Cardiac muscle cell (in vitro differentiated cells and primary cell): ENCODE results near the gene RGS7BP. TPM values are rescaled to one million over a fixed set of nuclear protein-coding genes. Genes with fewer than 3 reads are reported as not detected.

Experiments
- DNase-seq, 2 donors: peaks; one replicate each; pipeline versions ENCODE4 v3.0.0 to v3.0.0-alpha.2; 2010 to 2017; ENCODE audit warnings: low read depth in 1 of 2, low spot score in 1 of 2
- H3K27ac ChIP-seq: fragments of 200-600 bp; sonication (generic); 2 replicates; pipeline ENCODE4 v1.5.1; 2016
- H3K27me3 ChIP-seq: fragments of 200-600 bp; sonication (generic); 2 replicates; pipeline ENCODE4 v1.6.0; 2016; ENCODE audit warnings: control low read depth
- H3K36me3 ChIP-seq: fragments of 200-600 bp; sonication (generic); 2 replicates; pipeline ENCODE4 v1.5.1; 2016; ENCODE audit warnings: control low read depth
- H3K4me1 ChIP-seq: fragments of 200-600 bp; sonication (generic); 2 replicates; pipeline ENCODE4 v1.8.1; 2017; ENCODE audit warnings: low read depth, mild to moderate bottlenecking, mixed run types
- H3K4me3 ChIP-seq: fragments of 200-600 bp; sonication (generic); 2 replicates; pipeline ENCODE4 v1.5.1; 2016; ENCODE audit warnings: mild to moderate bottlenecking
- H3K9me3 ChIP-seq: fragments of 200-600 bp; sonication (generic); 2 replicates; pipeline ENCODE4 v1.5.1; 2017; ENCODE audit warnings: low read depth, mild to moderate bottlenecking, control low read depth
- polyA plus RNA-seq: library from polyadenylated mRNA; unstranded; fragments of >200 nt; fragmentation: Nextera tagmentation; extraction: Ambion mirVana; gene quantifications from 2 replicates; pipeline ENCODE4 v1.2.1, GENCODE V29; 2016
- total RNA-seq: library from RNA; depleted of rRNA; stranded (reverse); fragments of >200 nt; gene quantifications from 2 replicates; pipeline ENCODE4 v1.2.3, GENCODE V29; 2016
- TF ChIP-seq, protein P1 (sequence below): IDR thresholded peaks from 2 replicates; pipeline ENCODE4 v1.5.1; 2012; ENCODE audit warnings: low read depth, mild to moderate bottlenecking, low read length

Gene RGS7BP
- total and polyA plus RNA-seq, 2 experiments from 2014 or later: 0.45 TPM; not detected in 1

DNA sequence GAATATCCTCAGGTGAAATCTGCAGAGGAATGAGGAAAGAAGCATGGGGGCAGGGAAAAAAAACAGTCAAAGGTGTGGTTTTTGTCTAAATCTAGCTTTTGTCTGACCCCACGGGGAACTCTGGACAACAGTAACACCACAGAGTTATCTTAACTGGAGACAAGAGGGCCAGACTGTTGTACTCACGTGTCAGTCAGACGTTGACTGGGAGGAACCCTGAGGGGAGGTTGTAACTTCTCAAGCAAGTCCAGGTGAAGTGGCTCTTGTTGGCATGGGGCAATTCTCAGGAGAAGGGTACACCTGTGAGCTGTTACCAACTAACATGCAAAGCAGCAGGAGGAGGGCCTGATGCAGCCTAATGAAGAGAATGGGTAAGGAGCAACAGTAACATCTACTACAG lies 140.4 kb downstream of the RGS7BP start:
- Histone ChIP-seq H3K27me3 (no peaks in the 10 kb centered on the region), H3K9me3 (no peaks in the 10 kb centered on the region), H3K4me3 (no peak overlapping the region), H3K27ac (no peak overlapping the region), H3K36me3 (no peaks in the 10 kb centered on the region), H3K4me1 (no peaks in the 10 kb centered on the region)
- TF ChIP-seq, protein P1, sequence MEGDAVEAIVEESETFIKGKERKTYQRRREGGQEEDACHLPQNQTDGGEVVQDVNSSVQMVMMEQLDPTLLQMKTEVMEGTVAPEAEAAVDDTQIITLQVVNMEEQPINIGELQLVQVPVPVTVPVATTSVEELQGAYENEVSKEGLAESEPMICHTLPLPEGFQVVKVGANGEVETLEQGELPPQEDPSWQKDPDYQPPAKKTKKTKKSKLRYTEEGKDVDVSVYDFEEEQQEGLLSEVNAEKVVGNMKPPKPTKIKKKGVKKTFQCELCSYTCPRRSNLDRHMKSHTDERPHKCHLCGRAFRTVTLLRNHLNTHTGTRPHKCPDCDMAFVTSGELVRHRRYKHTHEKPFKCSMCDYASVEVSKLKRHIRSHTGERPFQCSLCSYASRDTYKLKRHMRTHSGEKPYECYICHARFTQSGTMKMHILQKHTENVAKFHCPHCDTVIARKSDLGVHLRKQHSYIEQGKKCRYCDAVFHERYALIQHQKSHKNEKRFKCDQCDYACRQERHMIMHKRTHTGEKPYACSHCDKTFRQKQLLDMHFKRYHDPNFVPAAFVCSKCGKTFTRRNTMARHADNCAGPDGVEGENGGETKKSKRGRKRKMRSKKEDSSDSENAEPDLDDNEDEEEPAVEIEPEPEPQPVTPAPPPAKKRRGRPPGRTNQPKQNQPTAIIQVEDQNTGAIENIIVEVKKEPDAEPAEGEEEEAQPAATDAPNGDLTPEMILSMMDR: no peak
- DNase-seq: no peak

DNA sequence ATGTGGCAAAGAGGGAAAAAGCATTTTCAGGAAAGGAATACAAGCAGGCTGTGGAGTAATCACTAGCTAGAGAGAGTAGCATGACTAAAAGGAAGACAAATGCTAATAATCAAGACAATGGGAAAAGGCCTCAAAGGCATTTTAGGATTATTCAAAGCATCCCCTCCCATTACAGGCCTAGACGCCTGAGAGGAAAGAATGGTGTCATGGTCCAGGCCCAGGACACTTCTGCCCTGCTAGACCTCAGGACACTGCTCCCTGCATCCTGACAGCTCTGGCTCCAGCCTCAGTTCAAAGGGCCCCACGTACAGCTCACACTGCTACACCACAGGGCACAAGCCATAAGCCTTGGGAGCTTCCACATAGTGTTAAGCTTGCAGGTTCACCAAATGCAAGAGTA lies 143.7 kb downstream of the RGS7BP start:
- no peaks in the 10 kb centered on the region for H3K36me3 ChIP-seq
- DNase-seq: no peak
- TF ChIP-seq, protein P1: no peak
- no peaks in the 10 kb centered on the region for H3K9me3 ChIP-seq
- no peaks in the 10 kb centered on the region for H3K4me1 ChIP-seq
- no peak overlapping the region for H3K4me3 ChIP-seq
- no peak overlapping the region for H3K27ac ChIP-seq
- H3K27me3 ChIP-seq: no peaks in the 10 kb centered on the region

DNA sequence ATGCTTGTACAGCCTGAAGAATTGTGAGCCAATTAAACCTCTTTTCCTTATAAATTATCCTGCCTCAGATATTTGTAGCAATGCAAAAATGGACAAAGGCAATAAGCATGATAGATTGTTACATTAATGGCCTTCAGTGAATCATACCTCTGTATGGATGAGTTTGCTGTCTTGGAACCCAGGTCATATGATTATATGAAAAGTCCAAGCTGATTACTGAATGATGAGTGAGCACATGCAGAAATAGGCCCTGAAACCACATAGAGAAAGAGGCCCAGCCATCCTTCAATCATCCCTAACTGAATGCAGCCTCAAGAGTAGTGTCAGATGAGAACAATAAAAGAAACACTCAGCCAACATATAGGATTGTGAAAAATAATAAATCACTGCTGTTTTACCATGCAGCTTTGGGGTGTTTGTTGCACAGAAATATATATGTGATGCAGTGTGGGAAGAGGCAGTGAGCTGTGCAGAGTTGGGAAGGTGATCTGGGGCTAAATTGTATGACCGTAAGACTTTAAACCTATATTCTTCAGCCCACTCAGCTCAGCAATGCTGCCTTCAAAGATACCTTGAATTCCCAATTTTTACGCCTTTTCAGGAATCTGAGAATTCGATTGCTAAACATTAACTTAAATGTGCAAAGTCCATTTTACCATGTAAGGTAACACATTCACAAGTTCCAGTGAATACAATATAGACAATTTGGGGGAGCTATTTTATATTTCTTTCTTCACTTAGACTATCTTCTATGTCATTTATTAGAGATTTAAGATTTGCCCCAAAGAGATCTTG lies 148.1 kb downstream of the RGS7BP start:
- H3K4me1 ChIP-seq: no peaks in the 10 kb centered on the region
- no peak overlapping the region for H3K4me3 ChIP-seq
- no peaks in the 10 kb centered on the region for H3K36me3 ChIP-seq
- no peaks in the 10 kb centered on the region for H3K9me3 ChIP-seq
- no peak for DNase-seq
- no peaks in the 10 kb centered on the region for H3K27me3 ChIP-seq
- TF ChIP-seq, protein P1: no peak
- H3K27ac ChIP-seq: no peak overlapping the region

DNA sequence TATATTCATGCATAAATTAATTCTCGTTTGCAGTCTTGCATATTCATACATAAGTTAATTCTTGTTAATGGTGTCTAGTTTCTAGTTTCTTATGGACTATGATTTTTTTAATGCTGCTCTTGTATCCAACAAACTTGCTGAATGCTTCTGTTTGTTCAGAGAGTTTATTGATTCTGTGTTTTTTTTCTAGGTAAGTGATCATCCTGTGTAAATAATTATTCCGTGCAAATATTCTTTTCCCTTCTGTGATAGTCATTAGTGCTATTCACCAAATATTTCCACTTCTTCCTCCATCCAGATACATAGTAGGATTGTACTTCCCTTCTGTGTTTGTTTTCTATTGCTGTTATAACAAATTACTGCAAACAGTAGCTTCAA lies 148.7 kb downstream of the RGS7BP start:
- Histone ChIP-seq H3K9me3 (no peaks in the 10 kb centered on the region), H3K27ac (no peak overlapping the region), H3K36me3 (no peaks in the 10 kb centered on the region), H3K4me3 (no peak overlapping the region), H3K4me1 (no peaks in the 10 kb centered on the region), H3K27me3 (no peaks in the 10 kb centered on the region)
- no peak for DNase-seq
- TF ChIP-seq, protein P1: no peak

DNA sequence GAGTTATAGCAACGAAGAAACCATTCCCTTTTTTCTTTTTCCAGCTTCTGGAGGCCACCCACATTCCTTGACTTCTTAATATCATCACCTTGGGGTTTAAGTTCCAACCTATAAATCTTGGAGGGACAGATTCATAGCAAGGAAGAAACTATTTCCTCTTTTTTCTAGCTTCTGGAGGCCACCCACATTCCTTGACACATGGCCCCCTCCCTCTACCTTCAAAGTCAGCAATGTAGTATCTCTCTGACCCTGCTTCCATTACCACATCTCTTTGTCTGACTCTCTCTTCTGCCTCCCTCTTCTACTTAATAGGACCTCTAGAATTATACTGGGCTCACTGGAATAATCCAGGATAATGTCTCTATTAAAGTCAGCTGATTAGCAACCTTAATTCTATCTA lies 149.8 kb downstream of the RGS7BP start:
- no peaks in the 10 kb centered on the region for H3K9me3 ChIP-seq
- no peak overlapping the region for H3K4me3 ChIP-seq
- H3K36me3 ChIP-seq: no peaks in the 10 kb centered on the region
- DNase-seq: no peak
- H3K27me3 ChIP-seq: no peaks in the 10 kb centered on the region
- TF ChIP-seq, protein P1: no peak
- no peaks in the 10 kb centered on the region for H3K4me1 ChIP-seq
- H3K27ac ChIP-seq: no peak overlapping the region
